ENCODE measurements around the gene LASP1NB.

The LASP1NB gene

DNA sequence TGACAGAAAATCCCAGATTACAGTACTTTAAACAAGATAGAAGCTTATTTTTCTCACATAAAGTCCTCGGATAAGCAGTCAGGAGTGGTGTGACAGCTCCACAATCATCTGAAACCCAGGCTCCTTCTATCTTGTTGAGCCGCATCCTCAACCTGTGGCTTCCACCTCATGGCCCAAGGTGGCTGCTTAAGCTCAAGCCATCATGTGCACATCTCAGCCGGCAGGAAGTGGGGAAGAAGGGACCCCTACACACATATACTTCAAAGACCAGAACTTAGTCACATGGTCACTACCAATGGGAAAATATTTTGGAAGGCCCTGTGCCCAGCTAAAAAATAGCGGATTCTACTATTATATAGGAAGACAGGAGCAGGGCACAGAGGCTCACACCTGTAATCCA is 52.8 kb downstream of the LASP1NB start:
- TF ChIP-seq, protein P1, sequence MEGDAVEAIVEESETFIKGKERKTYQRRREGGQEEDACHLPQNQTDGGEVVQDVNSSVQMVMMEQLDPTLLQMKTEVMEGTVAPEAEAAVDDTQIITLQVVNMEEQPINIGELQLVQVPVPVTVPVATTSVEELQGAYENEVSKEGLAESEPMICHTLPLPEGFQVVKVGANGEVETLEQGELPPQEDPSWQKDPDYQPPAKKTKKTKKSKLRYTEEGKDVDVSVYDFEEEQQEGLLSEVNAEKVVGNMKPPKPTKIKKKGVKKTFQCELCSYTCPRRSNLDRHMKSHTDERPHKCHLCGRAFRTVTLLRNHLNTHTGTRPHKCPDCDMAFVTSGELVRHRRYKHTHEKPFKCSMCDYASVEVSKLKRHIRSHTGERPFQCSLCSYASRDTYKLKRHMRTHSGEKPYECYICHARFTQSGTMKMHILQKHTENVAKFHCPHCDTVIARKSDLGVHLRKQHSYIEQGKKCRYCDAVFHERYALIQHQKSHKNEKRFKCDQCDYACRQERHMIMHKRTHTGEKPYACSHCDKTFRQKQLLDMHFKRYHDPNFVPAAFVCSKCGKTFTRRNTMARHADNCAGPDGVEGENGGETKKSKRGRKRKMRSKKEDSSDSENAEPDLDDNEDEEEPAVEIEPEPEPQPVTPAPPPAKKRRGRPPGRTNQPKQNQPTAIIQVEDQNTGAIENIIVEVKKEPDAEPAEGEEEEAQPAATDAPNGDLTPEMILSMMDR (IDR thresholded peaks at IDR 0.05; ENCODE audit: low read depth, low read length), result no peak
- no peak overlapping the region for H3K4me3 ChIP-seq (replicated peaks in 1 of 2; ENCODE audit: low read depth in 2 of 2, low read length in 2 of 2)
- DNase-seq (ENCODE audit: low read depth in 2 of 2), result no peak
